Globus pallidus (tissue), 1 donor: ENCODE data around the gene ADARB1.
"Not testable (repeated sequence)": the region's sequence is repeated elsewhere in the genome, so short reads cannot be mapped to it uniquely, and the experiment has no call there.

Experiments used
- DNase-seq: peaks from one replicate; pipeline ENCODE4 v3.0.0-alpha.2; 2015; ENCODE audit warnings: low spot score

The ADARB1 gene

DNA sequence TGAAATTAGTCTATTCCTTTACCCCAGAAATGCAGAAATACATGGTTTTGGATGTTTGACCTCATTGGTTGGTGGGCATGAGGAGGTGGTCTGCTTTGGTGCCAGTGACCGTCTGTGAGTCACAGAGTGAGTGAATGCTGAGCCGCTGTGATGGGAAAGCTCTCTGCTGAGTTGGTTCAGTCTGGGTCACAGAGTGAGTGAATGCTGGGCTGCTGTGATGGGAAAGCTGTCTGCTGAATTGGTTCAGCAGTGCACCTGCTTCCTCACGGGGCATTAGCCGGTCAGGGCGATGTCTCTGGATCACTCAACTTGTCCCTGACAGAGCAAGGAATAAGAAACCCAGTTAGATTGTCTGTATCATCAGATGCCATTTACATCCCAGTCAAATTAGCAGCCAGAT lies 40.8 kb downstream of the ADARB1 start:
- no peak for DNase-seq

DNA sequence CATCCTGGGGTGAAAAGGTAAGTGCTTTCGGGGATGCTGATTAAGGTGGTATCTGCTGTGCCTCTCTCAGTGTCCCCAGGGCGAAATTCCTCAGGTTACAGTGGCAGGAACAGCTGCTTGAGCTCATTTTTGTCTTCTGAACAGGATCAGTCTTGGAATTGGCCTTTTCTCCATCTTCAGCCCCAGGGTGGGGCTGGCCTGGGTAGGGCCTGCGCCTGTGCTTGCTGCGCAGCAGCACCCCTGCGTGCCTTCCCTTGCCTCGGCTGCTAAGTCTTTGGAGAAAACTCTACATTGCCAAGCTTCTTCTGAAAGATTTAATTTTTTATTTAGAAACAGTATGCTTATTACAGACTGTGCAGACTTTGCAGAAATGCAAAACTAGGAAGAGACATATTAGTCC lies 41.7 kb downstream of the ADARB1 start:
- DNase-seq = no peak

DNA sequence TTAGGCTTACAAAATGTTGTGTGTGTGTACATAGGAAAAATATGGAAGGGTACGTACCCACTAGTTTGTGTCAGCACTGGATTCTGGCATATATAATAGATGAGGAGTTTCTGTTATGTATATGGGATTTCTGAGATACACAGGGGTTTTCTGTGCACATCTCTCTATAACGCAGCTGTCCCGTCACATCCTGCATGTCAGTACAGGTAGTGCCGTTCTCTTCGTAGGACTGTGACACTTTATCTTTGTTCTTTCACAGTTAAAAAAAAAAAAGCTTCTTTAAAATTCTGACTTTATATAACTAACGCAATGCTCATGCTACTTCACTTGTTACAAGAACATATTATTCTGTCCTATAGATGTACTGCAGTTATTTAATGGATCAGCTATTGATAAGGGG lies 42.9 kb downstream of the ADARB1 start:
- DNase-seq = no peak

DNA sequence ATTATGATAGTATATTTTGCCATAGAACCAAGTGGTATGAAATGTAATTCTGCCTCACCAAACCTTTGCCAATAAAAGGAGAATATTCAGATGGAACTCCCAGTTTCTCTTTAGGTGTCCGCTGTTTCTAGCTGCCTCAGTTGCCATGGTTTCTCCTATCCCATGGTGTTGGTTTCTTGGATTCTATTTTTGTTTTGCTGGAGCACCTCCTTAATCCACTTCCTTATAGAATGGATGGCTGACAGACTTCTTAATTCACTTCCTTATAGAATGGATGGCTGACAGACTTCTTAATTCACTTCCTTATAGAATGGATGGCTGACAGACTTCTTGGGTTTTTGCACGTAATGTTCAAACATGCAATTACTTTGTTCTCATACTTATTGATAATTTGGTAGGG lies 43.7 kb downstream of the ADARB1 start:
- DNase-seq = no peak

DNA sequence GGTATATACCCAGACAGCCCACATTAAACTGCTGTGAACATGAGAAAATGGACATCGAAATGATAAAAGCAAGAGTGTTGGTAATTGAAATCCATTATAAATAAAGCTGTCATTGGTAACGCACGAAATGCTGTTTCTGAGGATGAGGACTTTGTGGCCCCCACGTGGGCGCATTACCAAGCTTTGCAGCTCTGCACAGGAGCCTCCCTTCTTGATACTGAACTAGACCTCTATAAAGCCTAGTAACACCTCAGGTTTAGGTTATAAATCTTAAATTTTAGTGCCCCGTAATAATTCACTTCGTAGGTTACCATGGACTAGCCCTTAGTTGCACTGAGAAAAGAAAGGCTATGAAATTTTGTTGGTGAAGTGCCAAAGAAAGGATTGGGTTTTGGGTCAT lies 45.4 kb downstream of the ADARB1 start:
- DNase-seq = no peak

DNA sequence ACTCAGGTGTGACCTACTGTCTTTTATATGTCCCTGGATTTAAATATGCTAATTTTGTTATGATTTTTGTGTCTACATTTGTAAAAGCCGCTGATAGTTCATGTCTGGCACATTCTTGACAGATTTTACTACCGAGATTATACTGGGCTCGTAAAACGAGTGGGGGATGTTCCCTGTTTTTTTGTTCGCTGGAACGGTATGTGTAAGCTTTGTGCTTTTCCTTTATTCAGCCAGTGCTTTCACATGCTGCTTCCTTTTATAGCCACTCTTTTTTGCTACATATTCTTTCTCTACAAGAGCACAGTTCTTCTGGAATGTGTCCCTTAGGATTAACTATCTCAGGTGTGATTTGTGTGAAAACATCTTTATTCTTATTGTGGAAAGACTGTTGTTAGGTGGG lies 46.6 kb downstream of the ADARB1 start:
- no peak for DNase-seq

DNA sequence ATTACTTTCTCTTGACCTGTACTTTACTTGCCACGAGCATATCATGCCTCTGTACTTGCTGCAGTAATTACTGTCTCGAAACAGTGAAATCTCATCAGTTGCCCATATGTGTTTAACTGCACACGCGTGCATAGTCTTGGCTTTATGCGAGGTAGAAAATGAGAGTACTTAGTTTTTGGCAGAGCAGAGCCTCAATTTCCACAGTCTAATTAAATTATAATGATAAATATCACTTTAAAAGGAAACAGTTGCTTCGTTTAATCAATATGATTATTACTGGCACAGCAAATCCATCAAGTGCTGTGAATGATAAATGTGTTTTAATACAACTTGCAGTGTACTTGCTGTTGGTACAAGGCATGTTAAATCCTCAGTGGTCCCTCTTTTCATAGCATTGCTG lies 47.6 kb downstream of the ADARB1 start:
- no peak for DNase-seq

DNA sequence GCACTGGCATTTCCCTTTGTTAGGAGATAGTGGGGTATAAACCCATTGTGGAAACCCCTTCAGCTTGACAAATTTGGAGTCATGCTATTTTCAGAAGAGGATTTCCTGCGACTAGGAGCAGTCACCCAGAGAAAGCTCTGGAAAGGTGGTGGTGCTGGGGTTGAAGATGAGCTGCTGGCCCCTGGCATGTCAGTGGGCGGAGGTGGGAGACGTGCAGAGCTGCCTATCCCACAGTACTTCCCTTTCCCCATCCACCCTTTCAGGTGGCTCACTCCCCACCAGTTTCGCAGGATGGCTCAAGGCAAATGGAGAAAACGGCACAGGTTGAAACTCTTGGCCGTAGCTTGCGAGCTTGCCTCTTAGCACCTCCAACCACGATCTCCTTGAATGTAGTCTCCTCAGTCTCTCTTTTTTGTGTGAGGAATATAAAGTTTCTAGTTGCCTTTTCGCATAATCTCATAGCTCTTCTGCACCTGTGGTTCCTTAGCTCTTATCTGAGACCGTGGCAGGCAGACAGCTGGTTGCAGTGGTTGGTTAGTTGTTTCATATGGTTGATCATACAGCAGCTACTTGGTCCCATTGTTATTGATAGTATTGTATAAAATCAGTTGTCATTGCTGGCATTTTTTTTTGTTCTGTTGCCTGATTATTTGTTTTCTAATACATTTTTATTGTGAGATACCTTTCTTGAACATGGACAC lies 48.2 kb downstream of the ADARB1 start:
- DNase-seq = no peak

DNA sequence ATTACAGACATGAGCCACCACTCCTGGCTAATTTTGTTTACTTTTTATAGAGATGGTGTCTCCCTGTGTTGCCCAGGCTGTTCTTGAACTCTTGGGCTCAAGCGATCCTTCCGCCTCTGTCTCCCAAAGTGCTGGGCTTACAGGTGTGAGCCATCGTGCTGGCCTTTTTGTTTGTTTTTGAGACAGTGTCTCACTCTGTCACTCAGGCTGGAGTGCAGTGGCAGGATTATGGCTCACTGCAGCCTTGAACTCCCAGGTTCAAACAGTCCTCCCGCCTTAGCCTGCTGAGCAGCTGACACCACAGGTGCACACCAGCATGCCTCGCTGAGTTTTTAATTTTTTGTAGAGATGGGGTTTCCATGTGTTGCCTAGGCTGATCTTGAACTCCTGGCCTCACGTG lies 49.1 kb downstream of the ADARB1 start:
- no peak for DNase-seq

DNA sequence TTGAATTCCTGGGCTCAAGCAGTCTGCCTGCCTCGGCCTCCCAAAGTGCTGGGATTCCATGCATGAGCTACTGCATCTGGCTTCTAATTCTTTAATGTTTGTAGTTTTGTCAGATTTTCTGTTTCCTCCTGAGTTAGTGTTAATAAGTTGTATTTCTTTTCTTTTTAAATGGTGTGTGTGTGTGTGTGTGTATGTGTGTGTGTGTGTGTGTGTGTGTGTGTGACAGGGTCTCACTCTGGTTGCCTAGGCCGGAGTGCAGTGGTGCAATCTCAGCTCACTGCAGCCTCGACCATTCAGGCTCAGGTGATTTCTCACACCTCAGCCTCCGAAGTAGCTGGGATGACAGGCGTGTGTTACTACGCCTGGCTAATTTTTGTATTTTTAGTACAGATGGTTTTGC lies 50.2 kb downstream of the ADARB1 start:
- DNase-seq = no peak

DNA sequence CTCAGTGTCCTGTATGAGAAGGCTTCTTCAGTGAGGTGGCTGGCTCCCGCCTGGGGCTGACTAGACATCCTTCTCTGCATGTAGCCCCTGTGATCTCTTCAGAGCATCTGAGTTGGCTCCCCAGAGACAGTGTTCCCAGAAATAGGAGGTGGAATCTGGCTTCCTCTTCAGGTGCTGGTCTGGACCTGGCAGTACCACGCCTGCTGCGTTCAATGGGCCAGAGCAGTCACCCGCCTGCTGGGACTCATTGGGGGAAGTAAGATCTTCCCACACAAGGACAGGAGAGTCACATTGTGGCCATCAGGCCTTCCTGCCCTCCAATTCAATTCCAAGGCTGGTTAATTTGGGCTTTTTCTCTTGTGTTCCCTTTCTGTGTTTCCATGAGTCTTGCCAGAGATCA lies 51.0 kb downstream of the ADARB1 start:
- DNase-seq = no peak

DNA sequence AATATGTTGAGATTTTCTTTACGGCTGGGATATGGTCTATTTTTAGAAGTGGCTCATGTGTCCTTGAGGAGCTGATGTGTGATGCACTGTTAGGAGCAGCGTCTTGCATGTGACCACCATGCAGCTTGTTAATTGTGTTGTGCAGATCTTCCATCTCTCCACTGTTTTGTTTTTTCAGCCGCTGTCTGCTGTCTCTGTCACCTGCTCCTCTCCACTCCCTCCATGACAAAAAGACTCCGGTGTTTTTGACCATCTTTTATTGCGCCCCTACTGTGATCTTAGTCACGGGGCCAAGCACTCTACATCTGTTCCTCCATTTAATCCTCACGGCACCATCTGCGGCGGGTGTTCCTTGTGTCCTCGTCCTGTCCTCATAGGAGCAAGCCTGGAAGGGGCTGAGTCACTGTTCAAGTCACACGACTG lies 51.8 kb downstream of the ADARB1 start:
- DNase-seq = no peak

DNA sequence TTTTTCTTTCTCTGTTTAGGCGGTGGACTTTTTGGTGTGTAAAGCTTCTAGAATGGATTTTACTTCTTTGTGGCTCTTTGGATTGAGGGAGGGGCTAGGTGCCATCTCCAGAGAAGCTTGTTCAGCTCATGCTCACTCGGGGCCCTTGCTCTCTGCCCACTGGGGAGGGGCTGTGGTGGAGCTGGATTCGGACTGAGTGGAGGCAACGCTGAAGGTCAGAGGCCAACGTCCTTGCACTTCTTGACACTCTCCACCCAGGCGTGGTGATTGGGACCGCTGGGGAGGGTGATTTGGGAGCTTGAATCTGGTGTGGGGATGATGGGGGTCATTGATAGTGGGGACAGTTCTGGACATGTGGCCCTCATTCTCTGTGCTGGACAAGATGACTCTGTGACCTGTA lies 52.6 kb downstream of the ADARB1 start:
- DNase-seq = no peak

DNA sequence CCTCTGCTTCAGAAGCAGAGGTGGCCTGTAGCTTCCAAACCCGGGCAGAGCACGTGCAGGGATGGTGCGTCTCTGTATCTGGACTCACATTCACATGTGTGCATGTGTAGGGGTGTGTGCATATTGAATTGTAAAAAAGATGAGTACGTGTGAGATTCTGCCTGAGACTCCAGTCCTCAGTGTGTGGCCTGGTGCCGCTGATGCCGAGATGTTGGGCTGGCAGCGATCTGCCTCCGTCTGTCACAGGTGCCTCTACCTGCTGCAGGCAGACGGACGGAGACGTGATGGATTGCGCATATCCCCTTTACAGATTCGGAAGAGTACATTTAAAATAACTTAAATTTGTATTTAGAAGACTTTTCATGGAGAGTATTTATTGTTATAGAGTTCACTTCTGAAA lies 53.6 kb downstream of the ADARB1 start:
- no peak for DNase-seq

DNA sequence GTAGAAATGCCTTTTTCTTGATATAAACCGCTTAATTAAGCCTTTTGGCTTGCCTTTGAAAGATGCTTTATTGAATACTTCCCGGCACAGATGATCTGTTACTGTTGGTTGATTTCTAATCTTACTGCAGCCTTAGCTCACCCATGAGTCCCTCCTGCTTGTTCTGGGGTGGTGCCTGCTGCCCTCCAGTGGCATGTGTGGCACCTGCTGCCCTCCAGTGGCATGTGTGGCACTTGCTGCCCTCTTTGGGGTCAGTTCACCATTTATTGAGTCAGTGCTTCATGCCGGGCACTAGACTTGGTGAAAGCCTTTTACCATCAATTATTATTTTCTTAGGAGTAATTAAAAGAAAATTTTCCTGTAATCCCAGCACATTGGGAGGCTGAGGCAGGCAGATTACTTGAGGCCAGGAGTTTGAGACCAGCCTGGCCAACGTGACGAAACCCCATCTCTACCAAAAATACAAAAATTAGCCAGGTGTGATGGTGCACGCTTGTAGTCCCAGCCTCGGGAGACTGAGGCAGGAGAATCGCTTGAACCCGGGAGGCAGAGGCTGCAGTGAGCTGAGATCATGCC lies 54.3 kb downstream of the ADARB1 start:
- DNase-seq = peak; percentile 57

DNA sequence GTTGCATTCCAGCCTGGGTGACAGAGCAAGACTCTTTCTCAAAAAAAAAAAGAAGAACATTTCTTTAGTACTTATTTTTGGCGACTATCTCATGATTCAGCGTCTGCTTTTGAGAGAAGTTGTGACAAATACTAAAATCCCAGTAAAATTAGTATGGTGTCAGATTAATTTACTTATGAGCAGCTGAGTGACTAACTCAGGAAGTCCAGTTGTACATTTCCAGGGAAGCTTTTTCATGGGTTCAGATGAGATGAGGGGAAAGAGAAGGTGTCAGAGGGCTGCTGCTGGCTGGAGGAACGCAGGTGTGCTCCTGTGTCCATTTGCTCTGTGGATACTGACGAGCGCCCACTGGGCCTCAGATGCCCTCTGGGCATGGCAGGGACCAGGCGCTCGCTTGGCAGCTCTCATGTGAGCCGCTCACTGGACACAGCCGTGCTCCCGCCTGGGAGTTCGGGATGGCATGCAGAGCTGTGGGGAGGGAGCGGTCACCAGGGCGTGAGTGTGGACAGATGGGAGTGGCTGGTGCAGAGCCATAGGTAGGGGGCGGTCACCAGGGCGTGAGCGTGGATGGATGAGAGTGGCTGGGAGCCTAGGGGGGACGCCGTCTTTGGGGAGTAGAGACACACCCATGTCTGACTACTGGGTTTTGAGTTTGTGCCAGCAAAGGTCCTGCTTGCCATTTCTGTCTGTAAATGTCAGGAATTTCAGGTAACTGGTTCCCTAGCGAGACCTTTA lies 55.0 kb downstream of the ADARB1 start:
- no peak for DNase-seq

DNA sequence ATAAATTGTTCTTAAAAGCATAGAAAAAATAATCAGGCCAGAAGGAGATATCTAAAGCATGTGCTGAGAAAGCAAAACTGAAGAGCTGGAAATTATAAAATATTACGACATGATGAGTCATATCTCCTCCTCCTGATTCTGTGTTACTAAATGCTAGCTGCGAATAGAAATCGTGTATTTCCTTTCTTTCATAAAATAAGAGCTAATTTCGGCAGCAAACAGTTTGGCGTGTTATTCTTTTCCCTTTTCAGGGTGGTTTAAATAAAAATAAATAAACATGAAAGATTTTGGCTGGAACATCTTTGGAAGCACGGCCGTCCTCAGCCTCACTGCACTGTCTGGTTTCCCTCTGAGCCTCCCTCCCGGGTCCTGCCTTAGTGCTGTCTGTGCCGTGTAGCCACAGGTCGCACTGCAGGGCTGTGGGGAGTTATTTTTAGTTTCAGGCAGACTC lies 56.0 kb downstream of the ADARB1 start:
- DNase-seq = no peak

DNA sequence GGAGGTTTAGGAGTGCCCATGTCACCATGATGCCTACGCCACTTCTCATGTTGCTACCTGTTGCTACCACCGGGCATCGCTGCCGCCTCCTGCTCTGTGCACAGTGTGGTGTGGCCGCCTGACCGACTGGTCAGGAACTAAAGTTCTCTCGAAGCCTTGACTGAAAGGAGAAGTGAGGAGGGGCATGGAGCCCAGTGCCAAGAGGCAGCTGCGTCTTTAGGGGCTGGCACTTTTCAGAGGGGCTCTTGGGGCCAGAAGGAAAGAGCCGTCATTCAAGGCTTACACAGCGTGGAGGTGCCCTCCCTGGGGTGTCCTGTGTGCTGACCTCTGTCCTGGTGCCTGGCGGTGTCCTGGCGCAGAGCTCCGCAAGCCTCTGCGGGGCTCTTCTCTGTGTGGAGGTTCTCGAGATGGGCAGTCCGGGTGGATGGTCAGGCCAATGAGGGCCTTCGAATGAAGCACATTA lies 57.2 kb downstream of the ADARB1 start:
- no peak for DNase-seq

DNA sequence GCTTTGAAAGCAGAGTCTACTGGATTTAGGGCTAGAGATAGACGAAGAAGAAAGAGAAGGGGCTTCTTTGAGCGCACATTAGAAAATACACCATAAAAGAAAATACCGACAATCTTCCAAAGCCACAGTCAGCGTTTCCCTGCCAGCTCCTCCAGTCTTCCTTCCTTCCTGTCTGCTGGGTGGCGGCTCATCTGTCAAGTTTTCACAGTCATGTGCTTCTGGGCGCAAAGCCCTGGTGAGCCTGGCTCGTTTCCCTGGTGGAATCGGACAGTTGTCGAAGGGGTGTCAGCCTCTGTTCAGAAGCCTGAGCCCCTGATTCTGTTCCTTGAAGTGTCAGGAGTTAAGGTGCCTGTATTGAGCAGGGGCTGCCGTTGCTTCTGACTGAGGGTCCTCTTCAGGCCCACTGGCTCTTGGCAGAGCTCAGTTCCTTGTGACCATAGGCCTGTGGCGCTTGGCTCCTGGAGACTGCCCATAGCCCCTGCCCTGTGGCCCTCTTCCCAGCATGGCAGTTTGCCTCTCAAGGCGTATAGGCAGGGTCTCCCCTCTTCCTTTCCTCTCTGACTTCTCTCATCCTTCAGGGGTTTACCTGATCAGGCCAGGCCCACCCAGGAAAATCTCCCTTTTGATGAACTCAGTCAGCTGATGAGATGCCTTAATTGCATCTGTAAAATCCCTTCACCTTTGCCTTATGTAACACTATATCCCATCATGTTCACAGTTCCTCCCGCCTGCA lies 58.6 kb downstream of the ADARB1 start:
- DNase-seq = no peak

DNA sequence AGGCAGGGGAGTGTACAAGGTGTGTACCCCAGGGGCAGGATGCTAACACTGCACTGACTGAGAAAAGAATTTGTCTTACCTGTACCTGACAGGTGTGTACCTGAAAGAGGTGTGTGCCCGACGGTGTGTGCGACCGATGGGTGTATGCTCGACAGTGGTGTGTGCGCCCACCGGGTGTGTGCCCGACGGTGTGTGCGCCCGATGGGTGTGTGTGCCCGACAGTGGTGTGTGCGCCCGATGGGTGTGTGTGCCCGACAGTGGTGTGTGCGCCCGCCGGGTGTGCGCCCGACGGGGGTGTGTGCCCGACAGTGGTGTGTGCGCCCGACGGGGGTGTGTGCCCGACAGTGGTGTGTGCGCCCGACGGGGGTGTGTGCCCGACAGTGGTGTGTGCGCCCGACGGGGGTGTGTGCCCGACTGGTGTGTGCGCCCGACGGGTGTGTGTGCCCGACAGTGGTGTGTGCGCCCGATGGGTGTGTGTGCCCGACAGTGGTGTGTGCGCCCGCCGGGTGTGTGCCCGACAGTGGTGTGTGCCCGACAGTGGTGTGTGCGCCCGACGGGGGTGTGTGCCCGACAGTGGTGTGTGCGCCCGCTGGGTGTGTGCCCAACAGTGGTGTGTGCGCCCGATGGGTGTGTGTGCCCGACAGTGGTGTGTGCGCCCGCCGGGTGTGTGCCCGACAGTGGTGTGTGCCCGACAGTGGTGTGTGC lies 59.3 kb downstream of the ADARB1 start:
- DNase-seq = not testable (repeated sequence)

DNA sequence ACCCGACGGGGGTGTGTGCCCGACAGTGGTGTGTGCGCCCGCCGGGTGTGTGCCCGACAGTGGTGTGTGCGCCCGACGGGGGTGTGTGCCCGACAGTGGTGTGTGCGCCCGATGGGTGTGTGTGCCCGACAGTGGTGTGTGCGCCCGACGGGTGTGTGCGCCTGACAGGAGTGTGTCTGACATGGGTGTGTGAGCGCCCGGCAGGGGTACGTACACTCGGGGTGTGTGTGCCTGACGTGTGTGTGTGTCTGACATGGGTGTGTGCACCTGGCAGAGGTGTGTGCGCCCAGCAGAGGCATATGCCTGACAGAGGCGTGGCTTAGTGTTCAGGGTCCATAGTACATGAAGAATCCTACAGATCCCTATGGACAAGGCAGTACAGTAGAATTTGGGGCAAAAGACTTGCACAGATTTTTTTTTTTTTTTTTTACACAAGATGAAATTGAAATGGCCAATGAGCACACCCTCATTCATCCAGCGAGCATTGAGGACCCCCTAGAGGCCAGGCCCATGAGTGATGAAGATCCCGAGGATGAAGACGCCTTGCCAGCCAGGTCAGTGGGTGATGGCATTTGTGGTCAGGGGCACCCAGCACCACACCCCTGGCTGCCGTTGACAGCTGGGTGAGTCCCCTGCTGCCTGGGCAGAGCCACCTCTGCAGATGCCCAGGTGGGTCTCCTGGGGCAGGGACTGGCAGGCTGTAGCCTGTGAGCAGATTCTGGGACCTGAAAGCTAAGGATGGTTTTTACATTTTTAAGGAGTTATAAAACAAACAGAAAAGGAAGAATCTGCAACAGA lies 60.1 kb downstream of the ADARB1 start:
- DNase-seq = no peak
